ENCODE data around the gene SHROOM3.
A peak's percentile ranks its signal among the peaks of the same experiment; 100 is the strongest.

Gene SHROOM3

DNA sequence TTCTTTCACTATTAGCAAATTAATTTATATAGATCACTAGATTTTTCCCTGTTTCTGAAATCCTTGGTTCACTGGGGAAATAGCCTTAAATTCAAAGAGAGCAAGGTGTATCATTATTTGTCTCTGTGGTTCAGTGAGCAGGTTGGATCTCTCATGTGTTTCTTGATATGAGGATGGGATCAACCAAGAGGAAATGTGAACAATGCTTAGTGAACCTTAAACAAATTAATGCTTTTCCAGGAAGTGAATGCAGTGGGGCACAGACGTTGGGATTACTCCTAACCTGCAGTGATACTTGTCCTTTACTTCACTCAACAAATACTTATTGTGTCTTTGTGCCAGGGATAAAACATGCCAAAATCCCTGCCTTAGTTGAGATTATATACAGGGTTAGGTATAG is 193.2 kb downstream of the SHROOM3 start:
- no peak for DNase-seq

DNA sequence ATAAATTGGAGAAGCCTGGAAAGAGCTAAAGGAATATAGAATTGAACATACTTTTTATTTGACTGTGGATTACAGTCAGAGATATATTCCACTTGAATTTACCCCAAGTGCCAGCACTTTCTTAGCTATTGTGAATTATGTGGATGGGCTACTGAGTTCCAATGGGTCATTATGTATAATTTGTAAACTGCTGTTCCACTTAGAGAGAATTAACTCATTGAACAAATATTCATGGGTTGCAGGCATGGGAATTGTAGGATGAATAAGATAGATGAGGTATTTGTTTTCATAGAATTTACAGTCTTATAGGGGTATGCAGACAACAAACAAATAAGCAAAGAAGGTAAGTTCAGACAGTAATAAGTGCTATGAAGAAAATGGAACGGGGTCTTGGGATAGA is 195.7 kb downstream of the SHROOM3 start:
- no peak for DNase-seq

DNA sequence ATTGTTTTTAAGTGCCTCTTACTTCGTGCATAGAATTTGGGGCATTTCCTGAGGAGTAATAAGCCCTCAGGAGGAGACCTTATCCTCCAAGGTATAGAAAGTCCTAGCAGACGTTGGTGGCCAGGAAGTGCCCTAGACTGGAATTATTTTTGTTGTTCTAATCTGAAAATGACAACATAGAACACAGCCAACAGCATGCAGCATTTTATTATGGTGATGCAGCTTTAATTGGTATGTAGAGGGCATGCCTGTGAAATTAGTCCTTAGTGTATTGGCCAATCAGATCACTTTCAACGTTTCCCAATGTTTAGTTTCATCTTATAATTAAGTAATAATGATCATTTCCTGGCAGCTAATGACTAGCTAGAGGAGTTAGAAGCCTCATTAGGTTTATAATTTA is 199.2 kb downstream of the SHROOM3 start:
- no peak for DNase-seq

DNA sequence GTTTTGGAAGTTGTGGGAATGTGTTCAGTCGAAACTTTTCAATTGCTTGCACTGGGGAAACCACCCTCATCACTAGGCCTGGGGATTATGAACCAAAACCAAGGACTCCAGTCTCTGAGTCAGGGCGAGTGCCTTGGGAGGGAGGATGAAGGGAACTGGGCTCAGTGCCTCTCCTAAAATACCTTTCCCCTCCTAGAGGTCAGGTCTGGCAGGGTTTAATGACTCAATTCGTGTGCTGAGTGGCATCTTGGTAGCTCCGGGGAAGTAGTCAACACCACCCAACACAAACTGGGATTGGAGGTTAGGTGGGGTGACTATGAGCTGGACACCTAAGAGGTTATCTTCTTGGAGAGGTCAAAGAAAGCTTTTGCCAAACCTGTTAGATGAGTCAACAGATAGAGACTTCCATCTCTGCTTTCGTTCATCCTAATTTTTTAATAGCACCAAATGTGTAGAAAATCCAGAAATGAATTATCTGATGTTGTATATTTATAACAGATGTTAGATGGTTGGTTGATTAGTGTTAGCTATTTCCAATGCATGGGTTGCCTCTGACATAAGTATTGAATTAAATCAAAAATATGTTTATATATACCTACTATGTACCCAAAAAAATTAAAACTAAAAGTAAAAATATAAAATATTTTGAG is 202.8 kb downstream of the SHROOM3 start:
- DNase-seq = no peak

DNA sequence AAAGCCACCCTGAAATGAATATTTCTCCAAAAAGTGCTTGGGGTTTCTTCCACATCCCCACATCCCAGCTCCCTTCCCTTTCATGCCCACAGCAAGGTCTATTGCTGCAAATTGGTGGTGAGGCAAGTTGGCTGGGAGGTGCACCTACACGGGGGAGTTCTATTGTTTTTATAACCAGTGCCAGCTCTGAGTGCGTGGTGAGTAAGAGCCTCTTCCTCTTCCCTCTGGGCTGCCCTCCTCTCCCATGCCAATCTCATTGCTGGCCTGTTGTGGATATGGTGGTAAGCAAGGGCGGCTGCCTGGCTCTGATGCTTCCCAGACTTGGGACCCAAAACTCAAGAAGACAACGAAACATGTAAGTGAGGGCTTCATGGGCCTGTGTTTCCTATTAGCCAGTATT is 204.3 kb downstream of the SHROOM3 start:
- no peak for DNase-seq

DNA sequence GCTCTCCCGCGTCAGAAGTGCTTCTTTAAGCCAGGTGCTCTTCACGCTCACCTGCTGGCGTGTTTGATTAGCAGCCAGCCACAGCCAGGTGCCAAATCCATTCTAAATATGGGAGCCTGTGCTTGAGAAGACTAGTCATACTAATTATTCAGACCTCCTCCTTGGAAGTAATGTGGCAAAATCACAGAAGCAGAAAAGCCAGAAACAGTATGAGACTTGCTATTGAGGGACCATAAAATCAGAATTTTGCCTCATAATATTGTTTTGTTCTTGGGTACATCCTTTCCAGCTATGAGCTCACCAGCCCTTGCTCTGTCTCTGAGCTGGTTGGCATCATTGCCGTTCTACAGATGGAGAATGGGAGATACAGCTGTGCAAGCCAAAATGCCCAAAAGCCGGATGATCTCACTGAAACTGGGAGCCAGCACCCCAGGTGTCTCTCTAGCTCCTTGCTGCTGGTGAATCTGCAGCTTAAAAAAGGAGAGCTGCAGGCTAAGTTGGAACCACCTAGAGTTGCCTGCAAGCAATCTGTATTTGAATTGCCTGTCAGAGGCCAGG is 205.4 kb downstream of the SHROOM3 start:
- DNase-seq = peak; percentile 83

DNA sequence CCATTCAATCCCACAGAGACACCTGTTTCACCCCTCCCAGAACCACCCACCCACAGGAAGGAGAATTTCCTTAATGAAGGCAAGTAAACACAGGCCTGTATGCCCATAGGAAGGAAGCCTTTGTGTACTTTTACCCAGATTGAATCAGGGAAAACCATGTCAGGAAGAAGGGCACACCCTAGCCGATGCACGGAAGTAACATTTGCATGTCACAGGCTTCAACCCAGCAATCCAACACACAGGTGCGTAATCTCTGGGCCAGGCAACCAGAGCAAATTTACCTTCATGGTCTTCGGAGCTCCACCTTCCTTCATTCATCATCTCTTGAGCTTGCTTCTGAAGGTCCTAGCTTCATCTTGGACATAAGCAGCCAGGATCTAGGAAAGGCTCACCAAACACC is 206.3 kb downstream of the SHROOM3 start:
- peak; percentile 28 for DNase-seq

DNA sequence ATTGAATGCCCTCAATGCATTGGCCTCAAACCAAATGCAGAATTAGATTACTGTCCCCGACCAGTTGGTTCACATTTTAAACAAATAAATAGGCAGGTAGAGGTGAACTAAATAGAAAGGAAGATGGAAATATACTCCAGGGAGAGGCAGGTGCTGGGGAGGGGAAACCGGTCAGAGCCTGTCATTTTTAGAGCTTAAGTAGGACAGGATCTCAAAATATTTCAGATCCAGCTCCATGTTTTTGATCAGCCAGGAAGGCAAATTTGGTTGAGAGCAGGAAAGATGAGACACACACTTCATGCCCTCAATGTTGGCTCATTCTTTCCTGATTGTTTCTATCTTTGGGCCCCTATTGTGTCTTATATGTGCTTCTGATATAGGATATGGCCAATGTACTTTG is 206.7 kb downstream of the SHROOM3 start:
- DNase-seq = no peak

DNA sequence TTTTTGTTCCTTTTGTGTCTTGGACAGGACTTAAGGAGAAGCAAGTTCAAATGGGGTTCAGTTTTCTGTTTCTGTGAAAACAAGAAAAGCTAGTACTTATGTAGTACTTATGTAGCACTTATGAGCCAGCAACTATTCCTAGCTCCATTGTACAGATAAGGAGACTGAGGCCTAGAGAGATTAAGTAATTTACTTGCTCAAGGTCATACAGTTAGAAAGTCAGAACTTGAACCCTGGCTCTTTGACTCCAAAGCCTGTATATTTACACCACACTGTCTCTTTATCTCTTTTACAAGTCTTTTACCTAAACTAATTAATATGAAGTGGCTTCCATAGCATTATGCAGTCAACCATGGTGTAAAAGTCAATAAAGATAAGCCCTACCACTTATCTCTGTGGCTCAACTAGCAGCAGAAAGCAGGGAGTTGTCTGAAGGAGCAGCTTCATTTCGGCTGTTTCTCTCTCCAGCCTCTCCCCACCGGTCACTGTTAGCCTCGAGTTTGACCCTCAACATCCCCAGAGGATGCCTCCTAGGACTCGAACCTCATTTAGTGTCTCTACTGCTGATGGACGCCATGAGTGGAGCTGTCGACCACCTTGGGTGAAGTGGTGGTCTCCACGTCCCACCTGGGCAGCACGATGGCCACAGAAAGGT is 209.9 kb downstream of the SHROOM3 start:
- DNase-seq = no peak

DNA sequence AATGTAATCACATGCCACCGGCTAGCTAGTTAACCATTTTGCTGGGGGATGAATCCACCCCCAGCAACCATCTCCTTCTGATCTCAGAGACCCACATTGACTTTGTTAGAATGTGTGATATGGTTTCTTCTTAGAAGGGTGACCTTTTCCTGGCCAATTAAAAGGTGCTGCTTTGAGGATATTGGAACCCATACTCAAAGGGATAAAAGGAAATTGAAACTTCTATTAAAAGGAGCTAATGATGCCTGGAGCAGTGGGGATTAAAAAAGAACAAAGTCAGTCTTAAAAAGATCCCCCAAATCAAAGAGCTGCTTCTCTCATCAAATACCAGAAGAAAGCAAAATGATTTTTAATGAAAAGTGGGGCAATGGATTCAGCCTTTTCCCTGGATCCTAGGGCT is 214.1 kb downstream of the SHROOM3 start:
- no peak for DNase-seq

DNA sequence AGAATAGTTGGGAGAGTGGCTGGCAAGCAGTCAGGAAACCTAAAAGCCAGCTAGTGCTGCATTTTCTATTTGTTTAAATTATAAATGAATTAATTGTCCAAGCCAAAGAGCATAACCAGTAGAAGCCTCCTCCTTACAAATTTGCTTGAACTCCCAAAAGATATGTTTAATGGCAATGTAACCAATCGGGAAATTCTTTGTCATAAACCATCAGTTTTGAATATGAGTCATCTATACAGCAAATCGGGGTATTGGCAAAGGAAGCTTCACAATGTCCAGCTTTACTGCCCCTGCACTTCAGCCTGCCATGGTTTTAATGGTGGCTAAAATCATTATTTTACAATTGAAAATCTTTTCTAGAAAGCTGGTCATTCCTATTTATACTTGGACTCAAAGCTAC is 216.6 kb downstream of the SHROOM3 start:
- no peak for DNase-seq

DNA sequence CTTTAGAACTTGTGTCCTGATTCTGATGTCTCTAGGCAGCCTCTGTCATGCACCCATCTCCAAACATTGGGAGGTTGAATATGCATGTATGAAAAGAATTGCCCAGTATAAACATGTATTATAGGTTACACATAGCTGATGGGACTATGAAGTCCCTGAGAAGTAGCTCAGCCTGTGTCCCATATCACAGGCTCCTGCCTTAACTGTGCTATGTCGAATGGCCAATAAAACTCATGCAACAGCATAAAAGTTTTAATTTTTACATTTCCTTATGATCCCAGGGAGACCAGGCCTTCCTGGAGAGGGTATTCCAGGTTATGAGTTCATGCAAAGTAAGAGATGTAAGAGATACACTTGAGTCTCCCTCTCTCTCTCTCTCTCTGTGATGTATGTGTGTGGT is 217.4 kb downstream of the SHROOM3 start:
- no peak for DNase-seq

DNA sequence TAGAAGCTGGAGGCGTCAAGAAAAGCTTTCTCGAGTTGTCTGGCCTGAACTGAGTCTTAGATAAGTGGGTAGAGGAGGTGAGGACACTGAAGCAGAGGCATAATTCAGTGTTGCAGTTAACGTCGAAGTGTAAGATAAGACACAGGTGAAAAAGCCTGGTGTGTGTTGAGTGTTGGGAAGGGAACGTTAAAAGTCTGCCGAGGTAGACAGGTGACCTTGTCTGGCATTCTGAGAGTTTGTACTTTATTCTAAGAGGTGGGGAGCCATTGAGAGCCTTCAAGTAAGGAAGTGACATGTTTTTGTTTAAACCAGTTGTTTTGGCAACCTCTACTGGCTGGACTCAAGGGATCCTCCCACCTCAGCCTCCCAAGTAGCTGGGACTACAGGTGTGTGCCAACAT is 219.1 kb downstream of the SHROOM3 start:
- DNase-seq = no peak

DNA sequence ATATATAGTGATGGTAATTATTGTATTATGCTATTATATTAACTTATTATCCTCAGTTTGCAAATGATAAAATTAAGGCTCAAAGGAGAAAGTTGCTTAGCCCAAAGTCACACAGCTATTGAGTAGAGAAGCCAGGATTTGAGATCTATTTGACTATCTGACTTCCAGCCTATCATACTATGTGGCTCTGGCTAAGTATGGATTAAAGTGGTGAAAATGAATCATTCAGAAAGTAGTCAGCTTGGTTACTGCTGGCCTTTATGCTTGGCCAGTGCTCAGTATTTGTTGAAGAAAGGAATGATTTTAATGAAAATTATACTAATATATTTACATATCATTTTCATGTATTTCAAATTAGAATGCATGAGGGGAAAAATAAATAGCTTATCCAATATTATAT is 219.8 kb downstream of the SHROOM3 start:
- no peak for DNase-seq

DNA sequence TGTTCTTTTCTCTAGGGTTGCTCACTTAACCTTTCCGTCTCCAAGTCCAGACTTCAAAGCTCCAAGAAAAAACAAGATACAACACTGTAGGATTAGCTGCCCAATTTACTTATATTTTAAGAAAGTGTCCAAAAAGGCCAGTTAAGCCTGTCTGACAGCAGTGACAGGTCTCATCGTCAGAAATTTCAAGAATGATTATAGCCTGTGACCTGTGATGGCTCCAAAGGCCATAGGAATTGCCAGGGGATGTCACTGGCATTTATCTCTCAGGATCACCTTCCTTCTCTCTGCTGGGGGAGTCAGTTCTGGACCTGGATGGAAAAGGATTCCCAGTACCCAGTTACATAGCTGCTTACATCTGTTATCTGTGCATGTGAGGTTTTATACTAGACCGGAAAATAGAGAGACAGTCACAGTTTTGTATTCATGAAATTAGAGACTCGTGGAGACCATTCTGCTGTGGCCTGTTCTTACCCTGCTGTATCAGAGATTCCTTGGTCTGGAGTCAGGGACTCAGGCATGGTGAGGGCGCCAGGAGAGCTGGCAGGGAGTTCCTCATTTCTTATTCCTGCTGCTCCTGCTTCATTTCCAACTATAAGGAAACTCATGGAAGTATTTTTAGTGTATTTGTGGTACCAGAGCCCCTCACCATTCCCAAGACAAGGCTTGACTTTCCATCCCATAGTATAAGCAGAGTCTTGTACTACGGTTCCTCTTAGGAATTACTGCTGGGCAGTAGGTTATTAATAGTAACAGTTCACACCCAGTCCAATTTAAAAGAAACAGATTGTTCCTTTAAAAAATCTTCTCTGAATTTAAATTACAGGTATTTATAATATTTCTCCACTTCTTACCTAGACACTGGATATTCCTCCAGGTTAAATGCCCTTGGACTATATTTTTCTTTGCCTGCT is 220.8 kb downstream of the SHROOM3 start:
- DNase-seq = no peak

DNA sequence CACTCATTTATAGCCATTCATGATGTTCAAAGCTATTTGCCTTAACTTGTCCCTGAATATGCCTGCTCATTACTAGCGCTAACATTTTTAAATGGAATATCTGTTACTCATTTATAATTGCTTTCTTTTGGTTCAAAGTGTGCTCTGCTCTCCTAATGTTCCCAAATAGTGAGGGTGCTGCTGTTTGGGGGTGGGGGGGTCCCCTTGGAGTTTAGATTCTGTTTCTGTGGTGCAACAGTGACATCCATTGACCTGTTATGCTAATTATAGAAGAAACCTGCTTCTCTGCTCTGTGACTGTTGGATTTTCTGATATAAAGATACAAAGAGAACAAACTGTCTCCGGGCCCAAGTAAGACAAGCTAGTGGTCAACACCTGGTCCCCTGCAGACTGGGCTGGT is 222.4 kb downstream of the SHROOM3 start:
- DNase-seq = no peak

DNA sequence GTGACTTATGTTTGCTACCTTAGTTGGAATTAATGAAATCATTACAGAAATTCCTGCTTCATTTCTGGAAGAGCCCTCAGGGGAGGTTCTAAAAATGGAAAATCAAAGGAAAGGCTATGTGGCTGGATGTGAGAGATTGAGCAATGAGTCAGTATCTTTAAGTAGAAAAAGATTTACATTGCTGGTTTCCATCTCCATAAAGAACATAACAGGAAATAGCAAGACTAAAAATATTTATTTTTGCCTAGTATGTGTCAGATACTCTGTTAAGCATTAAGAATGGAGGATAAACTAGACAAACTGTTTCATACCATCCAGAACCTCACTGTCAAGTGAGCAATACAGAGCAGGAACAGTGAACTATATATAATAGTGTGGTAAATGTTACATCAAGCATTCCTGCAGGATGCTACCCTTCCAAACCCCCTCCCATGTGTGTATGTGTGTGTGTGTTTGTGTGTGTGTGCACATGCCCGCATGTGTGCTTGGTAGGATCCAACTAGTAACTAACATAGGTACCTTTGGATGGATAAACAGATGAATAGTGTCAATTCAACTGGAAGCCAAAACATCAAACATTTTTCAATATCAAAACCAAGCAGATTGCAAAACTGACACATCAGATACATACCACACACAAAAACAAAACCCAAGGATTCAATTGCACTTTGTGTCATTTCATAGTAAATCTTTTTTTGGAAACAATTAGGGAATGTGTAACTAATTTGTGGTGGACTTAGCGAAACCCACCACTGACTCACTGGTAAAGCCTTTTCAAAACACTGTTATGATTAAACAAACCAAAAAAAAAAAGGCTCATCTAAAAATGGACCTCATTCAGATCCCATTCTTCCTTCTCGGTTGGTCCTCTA is 223.4 kb downstream of the SHROOM3 start:
- no peak for DNase-seq

DNA sequence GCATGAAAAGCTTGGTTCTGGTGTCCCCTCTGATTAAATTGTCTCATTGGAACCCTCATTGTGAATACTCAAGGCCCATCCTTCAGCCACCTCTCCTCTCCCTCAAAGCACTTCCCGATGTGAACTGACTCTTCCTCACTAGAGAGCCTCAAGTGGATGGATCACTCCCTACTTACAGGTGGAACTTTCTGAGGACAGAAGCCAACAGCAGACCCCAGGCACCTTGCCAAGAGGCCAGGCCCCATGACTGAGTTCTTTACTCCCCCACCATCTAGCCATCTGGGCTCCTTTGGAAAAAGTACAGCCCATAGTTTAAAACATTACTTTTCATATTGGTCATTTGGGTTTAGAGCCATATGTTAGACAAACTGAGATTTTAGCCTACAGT is 224.1 kb downstream of the SHROOM3 start:
- DNase-seq = no peak

DNA sequence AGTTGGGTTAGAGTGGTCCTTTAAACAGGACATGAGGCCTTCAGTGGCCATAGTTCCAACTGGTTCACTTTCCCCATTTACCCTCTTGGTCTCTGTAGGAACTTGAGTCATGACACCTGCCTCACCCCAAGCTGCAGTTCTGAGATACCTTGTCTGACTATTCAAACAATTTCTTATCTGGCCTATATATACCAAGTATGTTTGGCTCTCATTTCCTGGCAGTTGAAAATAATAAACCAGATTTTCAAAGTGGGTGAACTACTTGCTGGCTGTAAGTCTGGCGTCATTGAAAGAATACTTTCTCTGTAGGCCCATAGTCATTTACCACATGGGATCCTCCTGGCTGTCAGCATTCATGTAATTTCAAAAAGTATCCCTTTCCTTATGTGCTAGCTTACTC is 228.8 kb downstream of the SHROOM3 start:
- DNase-seq = no peak

DNA sequence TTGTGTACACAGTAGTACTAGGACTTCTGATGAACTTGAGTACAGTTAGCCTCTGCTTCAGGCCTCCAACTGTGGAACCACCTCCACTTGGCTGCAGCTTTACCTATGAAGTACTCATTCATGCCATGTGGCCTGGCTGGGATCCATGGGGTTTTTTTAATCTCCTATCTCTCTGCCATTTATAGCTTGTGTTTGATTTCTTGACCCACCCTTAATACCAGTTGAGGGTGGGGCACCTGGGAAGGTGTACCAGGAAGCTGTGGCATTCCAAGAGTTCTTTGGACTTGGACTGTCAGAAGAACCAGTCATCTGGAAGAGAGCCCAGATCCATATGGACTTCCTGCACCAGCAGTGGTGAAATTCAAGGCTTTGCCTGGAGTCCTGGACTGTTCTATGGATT is 230.1 kb downstream of the SHROOM3 start:
- DNase-seq = no peak

DNA sequence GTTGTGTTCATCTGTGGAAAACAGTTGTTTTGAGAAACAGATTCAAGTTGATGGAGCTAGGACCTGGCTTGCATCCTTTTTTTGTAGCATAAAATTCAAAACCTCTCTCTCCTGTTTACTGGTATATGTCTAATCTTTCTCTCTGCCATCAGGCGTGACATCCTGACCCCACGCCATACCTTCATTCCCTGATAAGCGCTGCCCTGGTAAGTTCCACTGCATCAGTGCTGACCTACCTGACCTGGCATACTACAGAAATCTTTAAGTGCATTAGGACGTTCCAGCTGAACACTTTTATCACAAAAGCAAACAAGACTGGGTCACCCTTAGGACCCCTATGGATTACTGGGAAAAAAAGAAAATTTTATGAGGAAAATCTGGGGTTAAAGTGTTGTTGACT is 230.7 kb downstream of the SHROOM3 start:
- no peak for DNase-seq

DNA sequence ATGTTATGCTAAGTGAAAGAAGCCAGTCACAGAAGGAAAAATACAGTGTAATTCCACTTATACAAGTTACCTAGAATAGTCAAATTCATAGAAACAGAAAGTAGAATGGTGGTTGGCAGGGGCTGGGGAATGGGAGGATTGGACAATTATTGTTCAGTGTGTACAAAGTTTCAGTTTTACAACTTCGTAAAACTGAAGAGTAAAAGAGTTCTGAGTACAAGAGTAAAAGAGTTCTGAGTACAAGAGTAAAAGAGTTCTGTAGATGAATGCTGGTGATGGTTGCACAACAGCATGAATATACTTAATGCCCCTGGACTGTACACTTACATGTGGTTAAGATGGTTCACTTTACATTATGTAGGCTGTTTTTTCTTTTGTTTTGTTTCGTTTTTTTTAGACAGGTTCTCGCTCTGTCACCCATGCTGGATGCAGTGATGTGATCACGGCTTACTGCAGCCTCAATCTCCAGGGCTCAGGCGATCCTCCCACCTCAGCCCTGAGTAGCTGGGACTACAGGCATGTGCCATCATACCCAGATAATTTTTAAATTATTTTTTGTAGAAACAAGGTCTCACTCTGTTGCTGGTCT is 232.0 kb downstream of the SHROOM3 start:
- DNase-seq = no peak
